SK-N-SH treated with all-trans-retinoic acid at 6 μM for 48 hours (cell line): ENCODE measurements around the gene PLCB1.
A peak's percentile ranks its signal among the peaks of the same experiment; 100 is the strongest.

Experiments
- ATAC-seq: fragments of 200-7000 bp; cut with Tn5 transposase; 3 replicates; pipeline ENCODE4 v1.9.1; 2020; ENCODE audit warnings: mild to moderate bottlenecking, moderate library complexity
- ARNTL ChIP-seq: fragments of 450-650 bp; formaldehyde crosslinking; IDR thresholded peaks from 2 replicates; pipeline ENCODE4 v1.5.0; 2020; ENCODE audit warnings: low read depth, mild to moderate bottlenecking, moderate library complexity, borderline replicate concordance
- ESRRG ChIP-seq: fragments of 250-450 bp; sonication (Bioruptor Pico); IDR thresholded peaks from 2 replicates; pipeline ENCODE4 v1.6.1; 2021; ENCODE audit warnings: mild to moderate bottlenecking
- GLIS3 ChIP-seq: fragments of 250-450 bp; sonication (Bioruptor Pico); IDR thresholded peaks from 2 replicates; pipeline ENCODE4 v1.5.0; 2020; ENCODE audit warnings: mild to moderate bottlenecking, moderate library complexity
- ISL1 ChIP-seq: fragments of 250-450 bp; sonication (Bioruptor Pico); IDR thresholded peaks from 2 replicates; pipeline ENCODE4 v2.1.2; 2022; ENCODE audit warnings: mild to moderate bottlenecking, moderate library complexity
- SNAI2 ChIP-seq: fragments of 250-450 bp; sonication (Bioruptor Pico); IDR thresholded peaks from 2 replicates; pipeline ENCODE4 v1.5.0; 2020; ENCODE audit warnings: mild to moderate bottlenecking, moderate library complexity
- TCF4 ChIP-seq: fragments of 250-450 bp; sonication (Bioruptor Pico); IDR thresholded peaks from 2 replicates; pipeline ENCODE4 v1.8.0; 2021; ENCODE audit warnings: mild to moderate bottlenecking, moderate library complexity, borderline replicate concordance
- TOX ChIP-seq: fragments of 250-450 bp; sonication (Bioruptor Pico); IDR thresholded peaks from 2 replicates; pipeline ENCODE4 v1.8.0; 2021; ENCODE audit warnings: mild to moderate bottlenecking, moderate library complexity, borderline replicate concordance
- ZNF565 ChIP-seq: fragments of 450-650 bp; formaldehyde crosslinking; conservative IDR thresholded peaks from 2 replicates; pipeline ENCODE4 v1.5.0; 2020; ENCODE audit warnings: low read depth, mild to moderate bottlenecking, moderate library complexity
- ZNF8 ChIP-seq: fragments of 450-650 bp; formaldehyde crosslinking; IDR thresholded peaks from 2 replicates; pipeline ENCODE4 v1.5.0; 2020; ENCODE audit warnings: mild to moderate bottlenecking, moderate library complexity
- TF ChIP-seq, protein P1 (sequence below): fragments of 250-450 bp; sonication (Bioruptor Pico); IDR thresholded peaks from 2 replicates; pipeline ENCODE4 v1.8.0; 2020; ENCODE audit warnings: mild to moderate bottlenecking, moderate library complexity, borderline replicate concordance
- TF ChIP-seq, protein P2 (sequence below): fragments of 250-450 bp; sonication (Bioruptor Pico); IDR thresholded peaks from 2 replicates; pipeline ENCODE4 v1.5.1; 2020; ENCODE audit warnings: low read depth, mild to moderate bottlenecking, moderate library complexity
- TF ChIP-seq, protein P3 (sequence below): fragments of 250-450 bp; sonication (Bioruptor Pico); IDR thresholded peaks from 2 replicates; pipeline ENCODE4 v1.5.0; 2020; ENCODE audit warnings: mild to moderate bottlenecking, moderate library complexity
- TF ChIP-seq, protein P4 (sequence below): fragments of 250-450 bp; sonication (Bioruptor Pico); IDR thresholded peaks from 2 replicates; pipeline ENCODE4 v1.8.0; 2021; ENCODE audit warnings: low read depth, mild to moderate bottlenecking, moderate library complexity, borderline replicate concordance

Gene PLCB1

DNA sequence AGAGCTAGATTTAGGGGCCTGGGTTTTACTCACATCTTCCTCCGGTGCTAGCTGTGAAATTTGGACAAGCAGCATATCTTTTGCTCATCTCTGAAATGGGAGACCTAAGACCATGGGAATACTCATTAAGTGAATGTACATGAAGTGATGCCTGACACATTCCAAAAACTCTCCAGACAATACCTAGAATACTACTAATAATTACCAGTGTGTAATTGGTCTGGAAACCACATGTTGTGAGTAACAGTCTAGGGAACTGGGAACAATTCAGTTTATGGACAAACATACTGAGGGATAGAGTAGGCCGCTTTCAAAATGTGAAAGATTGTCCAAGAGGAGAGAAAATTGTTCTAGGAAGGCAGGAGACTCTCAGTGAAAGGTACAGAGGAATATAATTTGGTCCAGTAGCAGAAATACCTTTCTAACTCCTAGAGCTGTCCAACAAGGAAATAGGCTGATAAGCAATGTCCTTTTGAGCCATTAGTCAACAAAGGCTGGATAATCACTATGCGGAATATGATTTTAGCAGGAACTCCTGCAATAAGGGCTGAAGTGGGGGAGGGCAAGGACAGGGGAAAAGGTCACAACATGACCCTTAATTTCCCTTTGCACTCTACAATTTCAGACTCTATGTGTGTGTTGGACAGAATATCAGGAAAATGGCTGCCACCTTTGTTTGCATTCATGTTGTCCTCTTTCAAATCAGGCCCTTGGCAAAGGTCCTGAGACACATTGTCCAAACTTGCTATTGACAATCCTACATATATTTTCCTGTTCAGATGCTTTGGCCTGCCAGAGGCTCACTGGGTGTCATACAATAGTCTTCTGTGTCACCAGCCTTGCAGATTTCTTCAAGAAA is 315.4 kb downstream of the PLCB1 start:
- TF ChIP-seq ZNF8 (CRISPR knock-in tag) (no peak), TCF4 (CRISPR knock-in tag) (no peak), TOX (CRISPR knock-in tag) (no peak), ARNTL (CRISPR knock-in tag) (no peak)
- TF ChIP-seq, protein P1, sequence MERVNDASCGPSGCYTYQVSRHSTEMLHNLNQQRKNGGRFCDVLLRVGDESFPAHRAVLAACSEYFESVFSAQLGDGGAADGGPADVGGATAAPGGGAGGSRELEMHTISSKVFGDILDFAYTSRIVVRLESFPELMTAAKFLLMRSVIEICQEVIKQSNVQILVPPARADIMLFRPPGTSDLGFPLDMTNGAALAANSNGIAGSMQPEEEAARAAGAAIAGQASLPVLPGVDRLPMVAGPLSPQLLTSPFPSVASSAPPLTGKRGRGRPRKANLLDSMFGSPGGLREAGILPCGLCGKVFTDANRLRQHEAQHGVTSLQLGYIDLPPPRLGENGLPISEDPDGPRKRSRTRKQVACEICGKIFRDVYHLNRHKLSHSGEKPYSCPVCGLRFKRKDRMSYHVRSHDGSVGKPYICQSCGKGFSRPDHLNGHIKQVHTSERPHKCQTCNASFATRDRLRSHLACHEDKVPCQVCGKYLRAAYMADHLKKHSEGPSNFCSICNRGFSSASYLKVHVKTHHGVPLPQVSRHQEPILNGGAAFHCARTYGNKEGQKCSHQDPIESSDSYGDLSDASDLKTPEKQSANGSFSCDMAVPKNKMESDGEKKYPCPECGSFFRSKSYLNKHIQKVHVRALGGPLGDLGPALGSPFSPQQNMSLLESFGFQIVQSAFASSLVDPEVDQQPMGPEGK (CRISPR knock-in tag) = no peak
- TF ChIP-seq, protein P2, sequence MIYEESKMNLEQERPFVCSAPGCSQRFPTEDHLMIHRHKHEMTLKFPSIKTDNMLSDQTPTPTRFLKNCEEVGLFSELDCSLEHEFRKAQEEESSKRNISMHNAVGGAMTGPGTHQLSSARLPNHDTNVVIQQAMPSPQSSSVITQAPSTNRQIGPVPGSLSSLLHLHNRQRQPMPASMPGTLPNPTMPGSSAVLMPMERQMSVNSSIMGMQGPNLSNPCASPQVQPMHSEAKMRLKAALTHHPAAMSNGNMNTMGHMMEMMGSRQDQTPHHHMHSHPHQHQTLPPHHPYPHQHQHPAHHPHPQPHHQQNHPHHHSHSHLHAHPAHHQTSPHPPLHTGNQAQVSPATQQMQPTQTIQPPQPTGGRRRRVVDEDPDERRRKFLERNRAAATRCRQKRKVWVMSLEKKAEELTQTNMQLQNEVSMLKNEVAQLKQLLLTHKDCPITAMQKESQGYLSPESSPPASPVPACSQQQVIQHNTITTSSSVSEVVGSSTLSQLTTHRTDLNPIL = no peak
- ATAC-seq = no peak

DNA sequence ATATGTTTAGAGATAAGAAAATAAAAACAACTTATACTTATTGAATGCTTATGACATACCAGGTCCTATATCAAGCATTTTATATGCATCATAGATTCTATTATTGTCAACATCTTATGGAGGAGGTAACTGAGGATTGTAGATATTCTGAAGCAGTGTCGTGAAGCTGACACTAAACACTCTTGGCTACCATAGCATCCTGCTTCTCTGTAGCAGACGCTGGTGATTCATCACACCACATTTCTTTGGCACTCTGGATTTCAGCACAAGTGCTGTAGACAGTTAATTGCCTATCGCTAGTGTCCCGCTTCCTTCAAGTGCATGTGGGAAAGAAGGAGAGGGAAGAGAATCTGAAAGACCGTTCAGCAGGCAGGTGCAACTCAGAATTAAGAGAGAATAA is 317.1 kb downstream of the PLCB1 start:
- TF ChIP-seq ESRRG (CRISPR knock-in tag) = no peak
- TF ChIP-seq, protein P2 = no peak
- no peak for TF ChIP-seq GLIS3
- TF ChIP-seq, protein P3, sequence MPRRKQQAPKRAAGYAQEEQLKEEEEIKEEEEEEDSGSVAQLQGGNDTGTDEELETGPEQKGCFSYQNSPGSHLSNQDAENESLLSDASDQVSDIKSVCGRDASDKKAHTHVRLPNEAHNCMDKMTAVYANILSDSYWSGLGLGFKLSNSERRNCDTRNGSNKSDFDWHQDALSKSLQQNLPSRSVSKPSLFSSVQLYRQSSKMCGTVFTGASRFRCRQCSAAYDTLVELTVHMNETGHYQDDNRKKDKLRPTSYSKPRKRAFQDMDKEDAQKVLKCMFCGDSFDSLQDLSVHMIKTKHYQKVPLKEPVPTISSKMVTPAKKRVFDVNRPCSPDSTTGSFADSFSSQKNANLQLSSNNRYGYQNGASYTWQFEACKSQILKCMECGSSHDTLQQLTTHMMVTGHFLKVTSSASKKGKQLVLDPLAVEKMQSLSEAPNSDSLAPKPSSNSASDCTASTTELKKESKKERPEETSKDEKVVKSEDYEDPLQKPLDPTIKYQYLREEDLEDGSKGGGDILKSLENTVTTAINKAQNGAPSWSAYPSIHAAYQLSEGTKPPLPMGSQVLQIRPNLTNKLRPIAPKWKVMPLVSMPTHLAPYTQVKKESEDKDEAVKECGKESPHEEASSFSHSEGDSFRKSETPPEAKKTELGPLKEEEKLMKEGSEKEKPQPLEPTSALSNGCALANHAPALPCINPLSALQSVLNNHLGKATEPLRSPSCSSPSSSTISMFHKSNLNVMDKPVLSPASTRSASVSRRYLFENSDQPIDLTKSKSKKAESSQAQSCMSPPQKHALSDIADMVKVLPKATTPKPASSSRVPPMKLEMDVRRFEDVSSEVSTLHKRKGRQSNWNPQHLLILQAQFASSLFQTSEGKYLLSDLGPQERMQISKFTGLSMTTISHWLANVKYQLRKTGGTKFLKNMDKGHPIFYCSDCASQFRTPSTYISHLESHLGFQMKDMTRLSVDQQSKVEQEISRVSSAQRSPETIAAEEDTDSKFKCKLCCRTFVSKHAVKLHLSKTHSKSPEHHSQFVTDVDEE (CRISPR knock-in tag) = no peak
- peak; percentile 64 for ATAC-seq

DNA sequence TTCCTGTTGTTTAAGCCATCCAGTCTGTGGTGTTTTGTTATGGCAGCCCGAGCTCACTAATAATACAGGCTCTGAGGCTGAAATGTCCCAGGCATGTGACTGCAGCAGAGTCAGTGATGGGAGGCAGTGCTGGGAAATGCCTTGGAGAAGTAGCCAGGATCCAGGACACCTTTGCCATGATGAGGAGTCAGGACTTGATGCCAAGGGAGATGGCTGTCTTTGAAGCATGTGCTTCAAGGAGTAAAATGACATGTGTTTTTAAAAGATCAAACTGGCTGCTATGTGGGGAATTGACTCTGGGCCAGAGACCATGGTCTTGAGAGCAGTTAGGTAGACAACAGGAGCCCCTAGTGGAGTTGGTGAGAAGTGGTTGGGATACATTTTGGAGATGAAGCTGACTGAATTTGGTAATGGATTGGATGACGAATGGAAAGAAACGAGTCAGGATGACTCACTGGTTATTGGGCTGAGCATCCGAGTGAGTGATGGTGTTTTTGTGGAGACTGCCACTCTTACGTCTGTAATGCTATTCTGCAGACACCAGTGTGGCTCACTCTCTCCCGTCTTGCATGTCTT is 322.2 kb downstream of the PLCB1 start:
- TF ChIP-seq, protein P2 = 0 out of 2 replicates have a peak, but pooled peaks have one; percentile 22
- TF ChIP-seq ESRRG (CRISPR knock-in tag) (no peak), ISL1 (peak; percentile 49; the same call in 1 of the 2 replicates), TOX (CRISPR knock-in tag) (peak; percentile 56; the same call in 1 of the 2 replicates), ZNF565 (CRISPR knock-in tag) (no peak), SNAI2 (CRISPR knock-in tag) (no peak)
- TF ChIP-seq, protein P4, sequence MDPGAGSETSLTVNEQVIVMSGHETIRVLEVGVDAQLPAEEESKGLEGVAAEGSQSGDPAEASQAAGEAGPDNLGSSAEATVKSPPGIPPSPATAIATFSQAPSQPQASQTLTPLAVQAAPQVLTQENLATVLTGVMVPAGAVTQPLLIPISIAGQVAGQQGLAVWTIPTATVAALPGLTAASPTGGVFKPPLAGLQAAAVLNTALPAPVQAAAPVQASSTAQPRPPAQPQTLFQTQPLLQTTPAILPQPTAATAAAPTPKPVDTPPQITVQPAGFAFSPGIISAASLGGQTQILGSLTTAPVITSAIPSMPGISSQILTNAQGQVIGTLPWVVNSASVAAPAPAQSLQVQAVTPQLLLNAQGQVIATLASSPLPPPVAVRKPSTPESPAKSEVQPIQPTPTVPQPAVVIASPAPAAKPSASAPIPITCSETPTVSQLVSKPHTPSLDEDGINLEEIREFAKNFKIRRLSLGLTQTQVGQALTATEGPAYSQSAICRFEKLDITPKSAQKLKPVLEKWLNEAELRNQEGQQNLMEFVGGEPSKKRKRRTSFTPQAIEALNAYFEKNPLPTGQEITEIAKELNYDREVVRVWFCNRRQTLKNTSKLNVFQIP (CRISPR knock-in tag) = no peak
- ATAC-seq = peak; percentile 94

DNA sequence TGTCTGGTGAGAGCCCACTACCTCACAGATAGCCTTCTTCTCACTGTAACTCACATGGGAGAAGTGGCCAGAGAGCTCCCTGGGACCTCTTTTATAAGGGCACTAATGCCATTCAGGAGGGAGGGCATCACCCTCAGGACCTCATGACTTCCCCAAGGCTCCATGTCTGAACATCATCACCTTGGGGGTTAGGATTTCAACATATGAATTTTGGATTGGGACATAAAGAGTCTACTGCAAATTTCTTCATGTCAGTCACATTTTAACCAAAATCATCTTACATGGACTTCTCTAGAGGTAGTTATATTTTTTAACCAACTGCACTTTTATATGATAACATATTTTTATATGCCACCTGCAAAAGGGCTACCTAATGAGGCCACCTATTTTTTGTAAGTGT is 324.7 kb downstream of the PLCB1 start:
- no peak for ATAC-seq
- no peak for TF ChIP-seq SNAI2 (CRISPR knock-in tag)
